ENCODE results near the gene CFAP97D1. TPM values are rescaled to one million over a fixed set of nuclear protein-coding genes. Genes with fewer than 3 reads are reported as not detected.

Gene CFAP97D1
- total RNA-seq, 2 experiments from 2014 or later: not detected

DNA sequence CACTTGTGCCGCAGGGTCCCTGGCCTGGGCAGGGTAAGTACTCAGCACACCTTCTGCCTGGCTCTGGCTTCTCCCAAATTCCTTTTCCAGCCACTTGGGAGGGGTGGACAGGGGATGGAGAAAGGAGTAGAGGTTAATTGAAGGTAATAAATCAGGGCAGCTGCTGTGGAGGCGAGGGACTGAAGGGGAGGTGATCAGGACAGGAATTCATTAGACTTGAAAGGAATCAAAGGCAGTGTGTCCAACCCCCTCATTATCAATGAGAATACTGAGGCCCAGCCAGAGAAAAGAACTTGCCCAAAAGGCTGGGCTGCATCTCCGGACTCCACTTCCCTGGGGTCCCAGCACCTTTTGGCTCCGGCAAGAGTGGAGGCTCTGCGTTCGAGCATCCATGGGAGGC lies 24.0 kb upstream of the CFAP97D1 start:
- no peak overlapping the region for H3K4me3 Mint-ChIP-seq
- no peak overlapping the region for H3K27ac Mint-ChIP-seq
- CTCF ChIA-PET: interaction anchor here (1.0 to 20.3 kb wide), 3 partner anchors 10 to 54 kb away, joined by 3 to 569 read pairs (median 7); no protein-coding TSS in a partner anchor
- DNase-seq: no peak
- no peak for ATAC-seq
- no peaks in the 10 kb centered on the region for H3K36me3 Mint-ChIP-seq
- no peaks in the 10 kb centered on the region for H3K9me3 Mint-ChIP-seq (ENCODE audit: low read depth)
- H3K27me3 Mint-ChIP-seq: peaks cover 53% of the 10 kb centered on the region
- peaks cover 21% of the 10 kb centered on the region for H3K4me1 Mint-ChIP-seq

- Mint-ChIP-seq H3K27me3 (peaks cover 46% of the 10 kb centered on the region), H3K36me3 (no peaks in the 10 kb centered on the region), H3K9me3 (ENCODE audit: low read depth) (no peaks in the 10 kb centered on the region), H3K4me3 (no peak overlapping the region), H3K4me1 (peaks cover 21% of the 10 kb centered on the region), H3K27ac (no peak overlapping the region)
- DNase-seq (no peak), ATAC-seq (no peak)
- CTCF ChIA-PET: interaction anchor here (1.6 to 20.3 kb wide), 2 partner anchors 9 to 56 kb away, joined by 6 to 569 read pairs; no protein-coding TSS in a partner anchor
Observed at GRCh38 chr17:43757171-43757660, 23.0 kb upstream of the CFAP97D1 start.

DNA sequence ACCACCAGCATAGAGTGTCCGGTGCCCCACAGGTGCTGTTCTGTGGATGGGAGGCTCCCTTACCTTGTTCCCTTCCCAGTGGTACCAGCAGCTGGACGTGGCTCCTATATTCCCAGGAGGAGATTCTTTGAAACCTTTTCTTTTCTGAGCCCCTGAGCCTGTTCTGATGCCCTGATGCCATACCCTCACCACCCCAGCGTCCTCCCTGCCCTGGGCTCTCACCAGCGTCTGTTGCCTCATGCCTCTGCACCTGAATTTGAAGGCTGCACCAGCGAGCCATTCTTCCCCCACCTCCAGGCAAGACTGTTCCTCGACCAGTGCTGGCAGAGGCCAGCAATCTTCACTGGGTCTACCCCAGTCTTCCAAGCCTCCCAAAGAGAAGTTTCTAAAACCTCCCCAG lies 22.1 kb upstream of the CFAP97D1 start:
- H3K36me3 Mint-ChIP-seq: no peaks in the 10 kb centered on the region
- no peak overlapping the region for H3K4me3 Mint-ChIP-seq
- H3K9me3 Mint-ChIP-seq (ENCODE audit: low read depth): no peaks in the 10 kb centered on the region
- no peak overlapping the region for H3K27ac Mint-ChIP-seq
- CTCF ChIA-PET: interaction anchor here (0.6 to 20.3 kb wide), 6 partner anchors 8 to 56 kb away, joined by 3 to 569 read pairs (median 8); no protein-coding TSS in a partner anchor
- H3K4me1 Mint-ChIP-seq: peaks cover 16% of the 10 kb centered on the region
- no peak for ATAC-seq
- peaks cover 40% of the 10 kb centered on the region for H3K27me3 Mint-ChIP-seq
- no peak for DNase-seq

- H3K4me1 Mint-ChIP-seq: peaks cover 10% of the 10 kb centered on the region
- H3K4me3 Mint-ChIP-seq: no peak within 1 kb of the TSS
- H3K9me3 Mint-ChIP-seq (ENCODE audit: low read depth): no peaks in the 10 kb centered on the region
- CTCF ChIA-PET: interaction anchor here (0.6 to 20.3 kb wide), 6 partner anchors 7 to 57 kb away, joined by 3 to 569 read pairs (median 8); no protein-coding TSS in a partner anchor
- no peaks in the 10 kb centered on the region for H3K36me3 Mint-ChIP-seq
- DNase-seq: no peak
- no peak for ATAC-seq
- peaks cover 36% of the 10 kb centered on the region for H3K27me3 Mint-ChIP-seq
- H3K27ac Mint-ChIP-seq: no peak within 1 kb of the TSS
Observed at GRCh38 chr17:43758497-43759174, 21.6 kb upstream of the CFAP97D1 start, which contains the start of gene SOST. TSS of gene SOST (minus strand) at chr17:43758791. CDS start at chr17:43758741, 50 bp downstream.

GRCh38 chr17:43759836-43760235 lies 20.4 kb upstream of the CFAP97D1 start:
- Mint-ChIP-seq H3K27me3 (peaks cover 27% of the 10 kb centered on the region), H3K4me3 (no peak overlapping the region), H3K4me1 (no peaks in the 10 kb centered on the region), H3K9me3 (ENCODE audit: low read depth) (no peaks in the 10 kb centered on the region), H3K36me3 (no peaks in the 10 kb centered on the region), H3K27ac (no peak overlapping the region)
- DNase-seq: no peak
- CTCF ChIA-PET: interaction anchor here (0.9 to 20.3 kb wide), 17 partner anchors 10 to 190 kb away, joined by 3 to 569 read pairs (median 6); partner anchors contain the start of genes CD300LG and DUSP3
- ATAC-seq: no peak

GRCh38 chr17:43760254-43760852 lies 19.9 kb upstream of the CFAP97D1 start:
- no peaks in the 10 kb centered on the region for H3K36me3 Mint-ChIP-seq
- H3K27ac Mint-ChIP-seq: no peak overlapping the region
- no peak overlapping the region for H3K4me3 Mint-ChIP-seq
- H3K4me1 Mint-ChIP-seq: no peaks in the 10 kb centered on the region
- peaks cover 30% of the 10 kb centered on the region for H3K27me3 Mint-ChIP-seq
- DNase-seq: peak; percentile 94
- H3K9me3 Mint-ChIP-seq (ENCODE audit: low read depth): no peaks in the 10 kb centered on the region
- CTCF ChIA-PET: interaction anchor here (0.8 to 20.3 kb wide), 23 partner anchors 9 to 264 kb away, joined by 3 to 569 read pairs (median 5); partner anchors contain the start of genes CD300LG, DUSP3 and MEOX1
- ATAC-seq: peak; percentile 94

- no peak overlapping the region for H3K4me3 Mint-ChIP-seq
- DNase-seq (peak; percentile 54), ATAC-seq (no peak)
- peaks cover 10% of the 10 kb centered on the region for H3K27me3 Mint-ChIP-seq
- no peaks in the 10 kb centered on the region for H3K9me3 Mint-ChIP-seq (ENCODE audit: low read depth)
- H3K27ac Mint-ChIP-seq: no peak overlapping the region
- CTCF ChIA-PET: interaction anchor here (0.5 to 20.3 kb wide), 36 partner anchors 9 to 852 kb away, joined by 3 to 569 read pairs (median 4); partner anchors contain the start of genes CFAP97D1, DUSP3 and PPY
- no peaks in the 10 kb centered on the region for H3K36me3 Mint-ChIP-seq
- H3K4me1 Mint-ChIP-seq: no peaks in the 10 kb centered on the region
Observed at GRCh38 chr17:43766413-43767052, 13.7 kb upstream of the CFAP97D1 start.

GRCh38 chr17:43767053-43767712 lies 13.1 kb upstream of the CFAP97D1 start:
- Mint-ChIP-seq H3K4me3 (no peak overlapping the region), H3K9me3 (ENCODE audit: low read depth) (no peaks in the 10 kb centered on the region), H3K27me3 (peaks cover 10% of the 10 kb centered on the region), H3K27ac (no peak overlapping the region), H3K4me1 (no peaks in the 10 kb centered on the region), H3K36me3 (no peaks in the 10 kb centered on the region)
- DNase-seq: no peak
- CTCF ChIA-PET: interaction anchor here (0.5 to 20.3 kb wide), 24 partner anchors 8 to 852 kb away, joined by 3 to 569 read pairs (median 4); partner anchors contain the start of genes CFAP97D1, DUSP3 and SOST
- ATAC-seq: no peak

DNA sequence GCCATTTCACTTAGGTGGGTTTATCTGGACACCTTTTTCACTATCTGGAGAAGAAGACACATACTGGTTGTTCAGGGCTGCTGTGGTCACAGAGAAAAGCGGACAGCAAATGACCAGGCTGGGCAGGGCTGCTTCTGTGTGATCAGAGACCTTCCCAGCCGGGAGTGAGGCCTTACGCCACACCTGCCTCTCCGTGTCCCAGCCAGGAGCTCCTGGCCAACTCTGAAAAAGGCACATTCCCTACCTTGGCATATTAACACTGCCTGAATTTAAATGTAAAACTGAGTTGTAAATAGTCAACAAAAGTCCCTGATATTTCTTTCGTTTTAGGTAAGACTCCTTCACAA lies 12.5 kb upstream of the CFAP97D1 start:
- CTCF ChIA-PET: interaction anchor here (0.5 to 20.3 kb wide), 15 partner anchors 8 to 736 kb away, joined by 3 to 569 read pairs (median 4); partner anchors contain the start of genes CFAP97D1, DUSP3 and SOST
- Mint-ChIP-seq H3K4me3 (no peak overlapping the region), H3K27ac (no peak overlapping the region), H3K9me3 (ENCODE audit: low read depth) (no peaks in the 10 kb centered on the region), H3K27me3 (peaks cover 7% of the 10 kb centered on the region), H3K4me1 (no peaks in the 10 kb centered on the region), H3K36me3 (no peaks in the 10 kb centered on the region)
- no peak for DNase-seq
- no peak for ATAC-seq

DNA sequence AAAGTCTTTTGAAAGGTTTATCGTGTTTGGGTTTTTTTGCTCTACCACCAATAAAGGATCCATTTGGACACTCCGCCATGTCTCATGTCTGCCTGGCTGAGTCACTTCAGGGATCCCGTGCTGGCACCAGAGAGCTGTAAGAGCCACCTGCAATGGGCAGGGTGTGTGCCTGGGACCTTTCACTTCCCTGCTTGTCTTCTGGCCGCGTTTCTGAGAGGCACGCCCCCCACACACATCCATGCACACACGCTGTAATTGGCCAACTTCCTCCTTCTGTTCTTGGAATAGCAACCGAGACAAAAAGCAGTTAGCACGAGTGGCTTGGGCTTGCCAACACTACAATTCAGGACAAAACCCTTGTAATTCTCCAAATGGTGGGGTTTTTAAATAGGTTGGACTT lies 11.9 kb upstream of the CFAP97D1 start:
- Mint-ChIP-seq H3K27ac (no peak overlapping the region), H3K36me3 (no peaks in the 10 kb centered on the region), H3K4me1 (peaks cover 1% of the 10 kb centered on the region), H3K9me3 (ENCODE audit: low read depth) (no peaks in the 10 kb centered on the region), H3K27me3 (peaks cover 7% of the 10 kb centered on the region), H3K4me3 (no peak overlapping the region)
- DNase-seq: no peak
- no peak for ATAC-seq
- CTCF ChIA-PET: interaction anchor here (1.3 to 20.3 kb wide), 4 partner anchors 10 to 67 kb away, joined by 4 to 569 read pairs (median 12); partner anchors contain the start of genes CFAP97D1, DUSP3 and SOST

GRCh38 chr17:43768943-43769342 lies 11.3 kb upstream of the CFAP97D1 start:
- no peak for DNase-seq
- Mint-ChIP-seq H3K9me3 (ENCODE audit: low read depth) (no peaks in the 10 kb centered on the region), H3K4me1 (peaks cover 3% of the 10 kb centered on the region), H3K4me3 (no peak overlapping the region), H3K27me3 (peaks cover 3% of the 10 kb centered on the region), H3K27ac (no peak overlapping the region), H3K36me3 (no peaks in the 10 kb centered on the region)
- CTCF ChIA-PET: interaction anchor here (1.2 to 20.3 kb wide), 2 partner anchors 8 to 67 kb away, joined by 3 to 569 read pairs; no protein-coding TSS in a partner anchor
- no peak for ATAC-seq

- CTCF ChIA-PET: interaction anchor here (1.2 to 20.3 kb wide), 3 partner anchors 8 to 68 kb away, joined by 3 to 569 read pairs (median 9); no protein-coding TSS in a partner anchor
- peaks cover 1% of the 10 kb centered on the region for H3K36me3 Mint-ChIP-seq
- H3K27ac Mint-ChIP-seq: no peak overlapping the region
- DNase-seq (no peak), ATAC-seq (no peak)
- H3K4me3 Mint-ChIP-seq: no peak overlapping the region
- peaks cover 3% of the 10 kb centered on the region for H3K27me3 Mint-ChIP-seq
- no peaks in the 10 kb centered on the region for H3K9me3 Mint-ChIP-seq (ENCODE audit: low read depth)
- peaks cover 3% of the 10 kb centered on the region for H3K4me1 Mint-ChIP-seq
Observed at GRCh38 chr17:43769426-43769825, 10.8 kb upstream of the CFAP97D1 start.

Data from activated CD8-positive, alpha-beta memory T cell treated with anti-CD3 and anti-CD28 coated beads, Interleukin-2, amount 10 ng/mL, durations not matched to agents 7 days and 5 days (primary cell).